Kidney glomerular epithelial cell (primary cell): ENCODE data around the gene RAPGEF2.
"Not testable (repeated sequence)": the region's sequence is repeated elsewhere in the genome, so short reads cannot be mapped to it uniquely, and the experiment has no call there.

Experiments used
- DNase-seq: peaks from one replicate; lab custom pipeline; 2025; lab: John Stamatoyannopoulos, UW

Gene RAPGEF2

GRCh38 chr4:159102622-159103383 lies at the start of gene RAPGEF2:
TSS of gene RAPGEF2 (plus strand) at chr4:159103079. CDS start at chr4:159104163, 1,084 bp downstream.
- peak; percentile 86 for DNase-seq

GRCh38 chr4:159055833-159056232 lies 47.0 kb upstream of the RAPGEF2 start:
- DNase-seq = no peak

GRCh38 chr4:159060161-159060560 lies 42.7 kb upstream of the RAPGEF2 start:
- no peak for DNase-seq

- no peak for DNase-seq
Observed at GRCh38 chr4:159062381-159062780, 40.5 kb upstream of the RAPGEF2 start.

GRCh38 chr4:159065513-159066240 lies 37.2 kb upstream of the RAPGEF2 start:
- no peak for DNase-seq

GRCh38 chr4:159068139-159068538 lies 34.7 kb upstream of the RAPGEF2 start:
- DNase-seq = not testable (repeated sequence)

- DNase-seq = no peak
Observed at GRCh38 chr4:159069922-159070321, 33.0 kb upstream of the RAPGEF2 start.

GRCh38 chr4:159070742-159071141 lies 32.1 kb upstream of the RAPGEF2 start:
- DNase-seq = peak; percentile 24

GRCh38 chr4:159071178-159071968 lies 31.5 kb upstream of the RAPGEF2 start:
- peak; percentile 88 for DNase-seq

- no peak for DNase-seq
Observed at GRCh38 chr4:159071969-159072765, 30.7 kb upstream of the RAPGEF2 start.

GRCh38 chr4:159075531-159075932 lies 27.3 kb upstream of the RAPGEF2 start:
- no peak for DNase-seq

- DNase-seq = not testable (repeated sequence)
Observed at GRCh38 chr4:159077018-159077417, 25.9 kb upstream of the RAPGEF2 start.

- DNase-seq = no peak
Observed at GRCh38 chr4:159077702-159078495, 25.0 kb upstream of the RAPGEF2 start.

- DNase-seq = no peak
Observed at GRCh38 chr4:159079074-159079473, 23.8 kb upstream of the RAPGEF2 start.

- no peak for DNase-seq
Observed at GRCh38 chr4:159086606-159087005, 16.3 kb upstream of the RAPGEF2 start.

GRCh38 chr4:159090255-159090654 lies 12.6 kb upstream of the RAPGEF2 start:
- no peak for DNase-seq

- DNase-seq = not testable (repeated sequence)
Observed at GRCh38 chr4:159094156-159094555, 8.7 kb upstream of the RAPGEF2 start.

- no peak for DNase-seq
Observed at GRCh38 chr4:159096434-159096833, 6.4 kb upstream of the RAPGEF2 start.

GRCh38 chr4:159097144-159097543 lies 5.7 kb upstream of the RAPGEF2 start:
- no peak for DNase-seq

- no peak for DNase-seq
Observed at GRCh38 chr4:159097785-159098184, 5.1 kb upstream of the RAPGEF2 start.
